K562 (cell line): Measurements from ENCODE around the gene PGAP3. TPM values are rescaled to one million over a fixed set of nuclear protein-coding genes. Genes with fewer than 3 reads are reported as not detected.
"Not testable (repeated sequence)": the region's sequence is repeated elsewhere in the genome, so short reads cannot be mapped to it uniquely, and the experiment has no call there.

Experiments
- ATAC-seq: fragments of 200-7000 bp; cut with Tn5 transposase; 3 replicates; pipeline ENCODE4 v1.9.1; 2020; ENCODE audit warnings: moderate library complexity
- BruUV-seq: library from RNA; stranded (reverse); fragments of 400-500 nt; replicated peaks from 2 replicates; lab custom pipeline; 2021; lab: Mats Ljungman, UMichigan
- CTCF ChIA-PET: fragments of 300-600 bp; formaldehyde crosslinking; extraction: SDS; loops from one replicate; lab custom pipeline; 2021; ENCODE audit warnings: low intra/inter-chr PET ratio; lab: Yijun Ruan, JAX
- POLR2A ChIA-PET: fragments of 300-600, 350-650 bp; sonication (Branson Sonifier 250); formaldehyde crosslinking; extraction: SDS; loops from one replicate; lab custom pipeline; 2021; ENCODE audit warnings: antibody characterized with exemption, inconsistent platforms; lab: Yijun Ruan, JAX
- DNase-seq, 4 experiments: peaks; one replicate each; pipeline versions ENCODE4 v3.0.0 to v3.0.0-alpha.2; 2011 to 2018; ENCODE audit warnings: low spot score in 3 of 4, mixed read lengths in 3 of 4; ENCODE audit errors: extremely low read depth in 1 of 4
- FAIRE-seq: peaks from 2 replicates; lab custom pipeline; 2011; peaks lifted over from hg19 to GRCh38; lab: Jason Lieb, UNC
- H2AFZ ChIP-seq: 2 replicates; pipeline ENCODE4 v1.6.0; 2011; ENCODE audit warnings: low read depth, low read length, control low read depth, inconsistent platforms
- H3K27ac ChIP-seq: fragments of 200-600 bp; 3 replicates; pipeline ENCODE4 v1.8.0; 2011; ENCODE audit warnings: low read depth, mild to moderate bottlenecking, control low read depth, inconsistent platforms, low read length, moderate library complexity, mixed read lengths; ENCODE audit errors: extremely low read depth
- H3K27me3 ChIP-seq, 2 experiments: fragments of 300-600 bp in 1 of 2; 2 replicates in 1 of 2; 3 replicates in 1 of 2; pipeline versions ENCODE4 v1.6.0 to v1.8.0; 2011; ENCODE audit warnings: inconsistent platforms in 2 of 2, low read length in 2 of 2, mild to moderate bottlenecking in 1 of 2, mixed read lengths in 1 of 2, moderate library complexity in 1 of 2; ENCODE audit not compliant: control insufficient read depth in 2 of 2, insufficient read depth in 2 of 2
- H3K36me3 ChIP-seq: fragments of 300-600 bp; 3 replicates; pipeline ENCODE4 v1.8.0; 2011; ENCODE audit warnings: mild to moderate bottlenecking, low read length, inconsistent platforms; ENCODE audit not compliant: control insufficient read depth, insufficient read depth
- H3K4me1 ChIP-seq, 2 experiments: fragments of 200-600 bp in 1 of 2; replicated peaks in 1 of 2; 2 replicates in 1 of 2; 3 replicates in 1 of 2; pipeline versions ENCODE4 v1.5.1 to v1.8.0; 2011; ENCODE audit warnings: inconsistent platforms in 2 of 2, low read length in 2 of 2, mild to moderate bottlenecking in 1 of 2, mixed read lengths in 1 of 2, moderate library complexity in 1 of 2; ENCODE audit not compliant: control insufficient read depth in 2 of 2, insufficient read depth in 2 of 2
- H3K4me2 ChIP-seq: 2 replicates; pipeline ENCODE4 v1.6.1; 2011; ENCODE audit warnings: low read length, control low read depth, inconsistent platforms, mixed read lengths; ENCODE audit not compliant: insufficient read depth
- H3K4me3 ChIP-seq: fragments of 200-600 bp; sonication (generic), shearing (Covaris generic); 2 replicates; pipeline ENCODE4 v1.5.1; 2016; ENCODE audit warnings: control low read depth, inconsistent platforms
- H3K79me2 ChIP-seq: fragments of 200-600 bp; 3 replicates; pipeline ENCODE4 v1.8.0; 2011; ENCODE audit warnings: low read length, inconsistent platforms; ENCODE audit not compliant: control insufficient read depth, insufficient read depth
- H3K9ac ChIP-seq, 2 experiments: 2 replicates each; pipeline versions ENCODE4 v1.6.0 to v1.6.1; 2011; ENCODE audit warnings: low read depth in 2 of 2, low read length in 2 of 2, control low read depth in 1 of 2, inconsistent platforms in 1 of 2, mild to moderate bottlenecking in 1 of 2, mixed read lengths in 1 of 2; ENCODE audit not compliant: insufficient read depth in 1 of 2
- H3K9me1 ChIP-seq: one replicate; pipeline ENCODE4 v1.6.0; 2011; ENCODE audit warnings: inconsistent platforms, mild to moderate bottlenecking, low read length, moderate library complexity; ENCODE audit not compliant: control insufficient read depth, insufficient read depth
- H3K9me3 ChIP-seq: replicated peaks from 2 replicates; pipeline ENCODE4 v1.5.1; 2011; ENCODE audit warnings: low read depth, low read length, inconsistent platforms; ENCODE audit not compliant: control insufficient read depth, insufficient read depth
- H4K20me1 ChIP-seq: replicated peaks from 2 replicates; pipeline ENCODE4 v1.6.1; 2011; ENCODE audit warnings: low read length, inconsistent platforms, mixed read lengths; ENCODE audit not compliant: control insufficient read depth, insufficient read depth
- ATF1 ChIP-seq, 2 experiments: fragments of 450-650 bp in 1 of 2; IDR thresholded peaks; 2 replicates each; pipeline ENCODE4 v1.6.1; 2016; ENCODE audit warnings: missing compliant biosample characterization in 1 of 2, missing genetic modification characterization in 1 of 2
- ETV6 ChIP-seq, 3 experiments: fragments of 150-350 bp in 1 of 3; sonication (generic) in 1 of 3; formaldehyde crosslinking in 1 of 3; IDR thresholded peaks; 2 replicates each; pipeline versions ENCODE4 v1.6.1 to v1.8.0; 2014 to 2022; ENCODE audit warnings: borderline replicate concordance in 2 of 3, low read depth in 2 of 3, antibody characterized with exemption in 1 of 3, low read length in 1 of 3, mild to moderate bottlenecking in 1 of 3, missing genetic modification reagents in 1 of 3
- GTF2E2 ChIP-seq: fragments of 200-800 bp; sonication (Bioruptor generic); IDR thresholded peaks from 2 replicates; pipeline ENCODE4 v1.6.1; 2016; ENCODE audit warnings: missing genetic modification characterization, missing compliant biosample characterization
- PTRF ChIP-seq: fragments of 450-650 bp; IDR thresholded peaks from 2 replicates; pipeline ENCODE4 v1.6.1; 2016; ENCODE audit warnings: mild to moderate bottlenecking, missing genetic modification characterization, missing compliant biosample characterization
- SIN3B ChIP-seq: fragments of 450-650 bp; IDR thresholded peaks from 2 replicates; pipeline ENCODE4 v1.6.1; 2017; ENCODE audit warnings: low read depth, mild to moderate bottlenecking, moderate library complexity
- SMARCA4 ChIP-seq: fragments of 450-650 bp; IDR thresholded peaks from 2 replicates; pipeline ENCODE4 v1.6.1; 2016
- STAG1 ChIP-seq: sonication (generic); formaldehyde crosslinking; IDR thresholded peaks from 2 replicates; pipeline ENCODE4 v1.5.0; 2020; ENCODE audit warnings: missing genetic modification reagents, borderline replicate concordance
- TRIM25 ChIP-seq: fragments of 450-650 bp; IDR thresholded peaks from 2 replicates; pipeline ENCODE4 v1.7.0; 2016; ENCODE audit warnings: borderline replicate concordance
- ZBTB5 ChIP-seq: fragments of 450-650 bp; IDR thresholded peaks from 2 replicates; pipeline ENCODE4 v1.6.1; 2017; ENCODE audit warnings: antibody characterized with exemption
- ZFP30 ChIP-seq: fragments of 250-450 bp; sonication (Bioruptor Pico); IDR thresholded peaks from 2 replicates; pipeline ENCODE4 v1.8.0; 2022; ENCODE audit warnings: moderate library complexity, mild to moderate bottlenecking, inconsistent platforms, borderline replicate concordance
- ZNF76 ChIP-seq: fragments of 250-450 bp; sonication (Bioruptor Pico); IDR thresholded peaks from 2 replicates; pipeline ENCODE4 v1.4.0; 2020; ENCODE audit warnings: mild to moderate bottlenecking, moderate library complexity, borderline replicate concordance
- WGBS: fragments of 100-300 bp; shearing (Covaris generic); methylation state at CpG from one replicate; pipeline ENCODE4 v1.1.6; 2016; ENCODE audit warnings: low coverage, mixed read lengths; ENCODE audit not compliant: insufficient coverage; ENCODE audit errors: missing lambda C conversion rate; 5-methylcytosine and 5-hydroxymethylcytosine counted together
- in situ Hi-C: fragments of 300-500 bp; cut with MboI; formaldehyde crosslinking; loops from 4 replicates; pipeline ENCODE4 v1.15.0; 2018; ENCODE audit warnings: inconsistent platforms, mixed read lengths
- intact Hi-C: fragments of 100-400 bp; cut with micrococcal nuclease; formaldehyde crosslinking; loops from 2 replicates; pipeline ENCODE4 v1.14.2; 2022
- polyA plus RNA-seq, 8 experiments: library from polyadenylated mRNA; depleted of rRNA in 4 of 8; stranded (reverse) in 5 of 8; unstranded in 3 of 8; fragments of >200 nt; fragmentation: Nextera tagmentation in 2 of 8; fragmentation: Illumina TruSeq in 1 of 8; extraction: Ambion mirVana in 2 of 8; extraction: Trizol in 1 of 8; gene quantifications; 2 replicates each; pipeline versions ENCODE4 v1.2.1 to v1.2.3, GENCODE V29; 2011 to 2014; ENCODE audit warnings: inconsistent platforms in 1 of 8, missing spikeins in 1 of 8
- total RNA-seq, 7 experiments: library from RNA; depleted of rRNA in 6 of 7; stranded (reverse); fragments of >200 nt in 6 of 7; fragmentation: Illumina TruSeq in 2 of 7; extraction: Trizol in 2 of 7; gene quantifications; 2 replicates each; pipeline versions ENCODE4 v1.2.1 to v1.2.3, GENCODE V29; 2011 to 2021; ENCODE audit warnings: low replicate concordance in 1 of 7

The PGAP3 gene
- total and polyA plus RNA-seq, 9 of the 15 experiments (the other 6 are each of a cell fraction or from before 2014, with no cell fraction given) = 0.38 to 9.4 (median 4.5) TPM

GRCh38 chr17:39711851-39712250, 24.0 kb upstream of the PGAP3 start:
- H3K9ac ChIP-seq = peak overlapping the region in 1 of 2 experiments; percentile 31; a peak in 1 of 4 replicates
- DNase-seq (no peak), FAIRE-seq (no peak), ATAC-seq (no peak)
- no peak overlapping the region for H3K4me2 ChIP-seq
- H3K36me3 ChIP-seq = no peaks in the 10 kb centered on the region
- ChIA-PET CTCF (no interaction called here), POLR2A (no interaction called here)
- peaks cover 0 to 24% of the 10 kb centered on the region in 2 experiments; a peak in 2 of 5 replicates for H3K4me1 ChIP-seq
- 0 out of 5 replicates have a peak, but pooled peaks cover 0 to 5% of the 10 kb centered on the region in 2 experiments for H3K27me3 ChIP-seq
- TF ChIP-seq ZFP30 (CRISPR knock-in tag) (no peak), ATF1 (CRISPR knock-in tag; IDR thresholded peaks at IDR 0.05) (no peak), ATF1 (tag; IDR thresholded peaks at IDR 0.05) (no peak), ETV6 (IDR thresholded peaks at IDR 0.05; ENCODE audit: borderline replicate concordance in 1 of 2, low read depth in 2 of 2, low read length in 1 of 2) (no peak), ETV6 (CRISPR knock-in tag; IDR thresholded peaks at IDR 0.05; ENCODE audit: borderline replicate concordance) (no peak), TRIM25 (no peak), SIN3B (no peak), STAG1 (CRISPR knock-in tag) (no peak), GTF2E2 (tag) (no peak), SMARCA4 (no peak), ZBTB5 (no peak), PTRF (tag) (no peak), ZNF76 (CRISPR knock-in tag) (no peak)
- H3K4me3 ChIP-seq = no peak overlapping the region
- no peak overlapping the region for H2AFZ ChIP-seq
- no peaks in the 10 kb centered on the region for H4K20me1 ChIP-seq
- intact Hi-C loops = no loop called here
- H3K9me3 ChIP-seq = no peaks in the 10 kb centered on the region
- BruUV-seq = no TSS peak
- 50% methylated on average over 9 of the region's 10 CpGs for WGBS
- no peaks in the 10 kb centered on the region for H3K79me2 ChIP-seq
- in situ Hi-C loops = no loop called here
- no peak overlapping the region for H3K27ac ChIP-seq
- no peaks in the 10 kb centered on the region for H3K9me1 ChIP-seq

- ATAC-seq, H3K4me2 ChIP-seq, H3K9me3 ChIP-seq, H3K27me3 ChIP-seq, H3K79me2 ChIP-seq, H2AFZ ChIP-seq, in situ Hi-C loops, H3K27ac ChIP-seq, intact Hi-C loops, H3K36me3 ChIP-seq, FAIRE-seq, H4K20me1 ChIP-seq, H3K9ac ChIP-seq, BruUV-seq, H3K9me1 ChIP-seq, H3K4me3 ChIP-seq, CTCF ChIA-PET, DNase-seq: not testable (repeated sequence)
- H3K4me1 ChIP-seq = peaks cover 0 to 18% of the 10 kb centered on the region in 2 experiments; a peak in 2 of 5 replicates
- WGBS = 35% methylated on average over 11 of the region's 11 CpGs
- POLR2A ChIA-PET = interaction anchor here (0.5 to 1.2 kb wide), 4 partner anchors 9 to 22 kb away, joined by 3 to 5 read pairs (median 4); no protein-coding TSS in a partner anchor
Measured at GRCh38 chr17:39711071-39711470, 23.2 kb upstream of the PGAP3 start.
